GM21423 (cell line): ENCODE results near the gene GAB1.
A peak's percentile ranks its signal among the peaks of the same experiment; 100 is the strongest.

Experiments
- ATAC-seq: cut with Tn5 transposase; IDR thresholded peaks from one replicate; pipeline ENCODE4 v1.9.1; 2021; ENCODE audit warnings: mild to moderate bottlenecking, moderate library complexity; ENCODE audit not compliant: unreplicated experiment

The GAB1 gene

DNA sequence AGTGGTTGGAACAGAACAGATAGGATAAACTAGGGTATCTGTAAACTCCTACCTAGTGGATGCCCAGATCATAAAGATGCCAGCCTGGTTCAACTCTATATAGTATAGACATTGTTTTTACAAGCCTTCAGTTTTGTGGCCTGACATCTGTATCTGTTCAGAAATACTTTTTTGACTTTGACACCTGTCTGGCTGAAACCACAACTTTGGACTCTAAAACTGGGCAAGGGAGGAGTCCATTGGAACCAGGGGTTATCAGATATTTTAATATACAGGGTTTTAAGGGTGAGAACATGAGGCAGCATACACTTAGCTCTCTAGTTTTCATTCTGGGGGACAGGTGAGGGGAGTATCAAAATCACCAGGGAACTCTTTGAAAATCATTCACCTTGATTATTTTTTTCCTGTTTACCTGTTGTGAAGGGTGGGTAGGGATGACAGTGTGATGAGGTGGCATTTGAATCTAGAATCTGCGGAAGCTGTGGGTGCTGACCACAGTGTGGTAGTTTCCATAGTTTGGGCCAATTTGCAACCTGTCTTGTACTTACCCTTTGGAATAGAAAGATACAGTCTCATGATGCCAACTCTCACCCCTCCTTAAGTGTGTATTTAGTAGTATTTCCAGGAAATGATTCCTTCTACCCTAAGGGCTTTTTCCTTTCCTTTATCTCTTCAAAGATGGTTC lies 20.6 kb downstream of the GAB1 start:
- ATAC-seq: no peak

DNA sequence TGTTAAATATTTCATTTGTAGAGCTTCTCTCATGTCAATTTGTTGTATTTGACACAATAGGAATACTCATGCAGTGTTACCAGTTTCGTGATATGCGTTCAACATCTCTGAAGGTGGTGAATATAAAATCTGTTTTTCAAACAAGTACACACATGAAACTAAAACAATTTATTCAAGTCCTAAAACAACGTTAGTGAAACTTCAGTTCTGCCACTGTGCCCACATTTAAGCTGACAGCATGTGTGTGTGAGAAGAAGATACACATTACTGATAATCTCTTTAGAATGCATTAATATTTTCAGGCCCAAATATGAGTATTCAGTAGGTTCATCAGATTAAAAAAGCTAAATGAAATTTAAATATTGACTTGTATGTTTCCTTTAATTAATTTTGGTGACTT lies 21.7 kb downstream of the GAB1 start:
- ATAC-seq: no peak

- peak; percentile 88 for ATAC-seq
These were observed 22.4 kb downstream of the GAB1 start for GRCh38 chr4:143358923-143359643.

- ATAC-seq: no peak
These were observed 23.0 kb downstream of the GAB1 start for GRCh38 chr4:143359644-143360193.

GRCh38 chr4:143360838-143361625 lies 24.4 kb downstream of the GAB1 start:
- ATAC-seq: no peak

DNA sequence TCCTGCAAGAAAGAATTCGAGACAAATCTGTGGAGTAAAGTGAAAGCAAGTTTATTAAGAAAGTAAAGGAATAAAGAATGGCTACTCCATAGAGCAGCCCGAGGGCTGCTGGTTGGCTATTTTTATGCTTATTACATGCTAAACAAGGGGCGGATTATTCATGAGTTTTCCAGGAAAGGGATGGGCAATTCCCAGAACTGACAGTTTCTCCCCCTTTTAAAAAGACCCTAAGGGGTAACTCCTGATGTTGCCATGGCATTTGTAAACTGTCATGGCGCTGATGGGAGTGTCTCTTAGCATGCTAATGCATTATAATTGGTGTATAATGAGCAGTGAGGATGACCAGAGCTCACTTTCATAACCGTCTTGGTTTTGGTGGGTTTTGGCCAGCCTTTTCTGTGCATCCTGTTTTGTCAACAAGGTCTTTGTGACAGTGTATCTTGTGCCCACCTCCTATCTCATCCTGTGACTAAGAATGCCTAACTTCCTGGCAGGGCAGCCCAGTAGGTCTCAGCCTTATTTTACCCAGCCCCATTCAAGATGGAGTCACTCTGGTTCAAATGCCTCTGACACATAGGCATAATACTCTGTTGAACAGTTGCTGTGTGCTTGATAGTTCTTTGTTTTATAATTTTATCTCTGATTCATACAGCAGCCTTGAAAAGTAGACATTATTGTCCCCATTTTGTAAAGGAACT lies 25.8 kb downstream of the GAB1 start:
- ATAC-seq: no peak

DNA sequence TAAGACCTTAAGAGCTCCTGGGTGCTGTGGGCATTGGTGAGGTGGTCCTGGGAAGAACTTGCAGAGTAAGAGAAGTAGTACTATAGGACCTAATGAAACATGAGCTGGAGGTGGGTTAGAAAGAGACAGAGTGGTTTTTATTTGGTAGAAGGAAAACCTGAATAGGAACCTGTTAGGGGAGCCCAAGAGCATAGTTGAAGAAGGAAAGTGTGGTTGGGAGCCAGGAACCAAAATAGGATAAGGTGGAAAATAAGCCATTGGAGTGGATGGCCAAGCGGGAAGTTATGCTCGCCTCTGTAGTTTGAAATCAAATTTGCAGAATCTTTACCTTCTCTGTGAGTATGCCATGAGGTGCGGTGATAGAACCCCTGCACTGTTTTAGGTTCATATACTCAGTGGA lies 26.7 kb downstream of the GAB1 start:
- no peak for ATAC-seq

DNA sequence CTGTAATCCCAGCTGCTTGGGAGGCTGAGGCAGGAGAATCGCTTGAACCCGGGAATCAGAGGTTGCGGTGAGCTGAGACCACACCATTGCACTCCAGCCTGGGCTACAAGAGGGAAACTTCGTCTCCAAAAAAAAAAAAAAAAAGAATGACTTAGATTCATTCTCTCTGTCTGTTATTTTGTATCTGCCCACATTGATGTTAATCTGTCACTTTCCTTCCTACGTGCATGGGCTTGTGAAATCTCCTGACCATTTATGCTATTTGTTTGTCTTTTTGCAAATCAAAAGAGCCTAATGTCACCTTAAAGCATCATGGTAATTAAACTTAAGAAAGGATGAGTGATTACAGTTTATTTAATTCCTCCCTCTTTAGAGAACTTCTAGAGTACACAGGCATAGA lies 27.4 kb downstream of the GAB1 start:
- ATAC-seq: no peak

GRCh38 chr4:143367863-143368262 lies 31.2 kb downstream of the GAB1 start:
- no peak for ATAC-seq

DNA sequence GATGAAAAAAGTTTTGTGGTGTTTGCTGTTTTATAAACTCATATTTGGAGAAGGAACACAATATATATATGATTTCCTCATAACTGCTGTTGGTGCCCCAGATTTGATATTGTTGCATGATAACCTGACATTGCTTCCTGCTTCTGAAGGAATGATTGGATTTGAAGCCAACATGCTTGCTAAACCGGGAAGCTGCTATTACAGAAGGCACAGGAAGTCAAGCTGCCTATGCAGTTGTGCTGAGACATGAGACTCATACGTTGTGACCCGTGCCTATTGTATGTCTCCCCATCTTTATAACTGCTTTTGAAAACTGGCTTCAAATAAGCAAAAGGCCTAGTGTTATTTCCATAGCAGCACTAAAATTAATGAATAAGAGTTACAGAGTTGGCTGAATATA lies 32.9 kb downstream of the GAB1 start:
- ATAC-seq: no peak

DNA sequence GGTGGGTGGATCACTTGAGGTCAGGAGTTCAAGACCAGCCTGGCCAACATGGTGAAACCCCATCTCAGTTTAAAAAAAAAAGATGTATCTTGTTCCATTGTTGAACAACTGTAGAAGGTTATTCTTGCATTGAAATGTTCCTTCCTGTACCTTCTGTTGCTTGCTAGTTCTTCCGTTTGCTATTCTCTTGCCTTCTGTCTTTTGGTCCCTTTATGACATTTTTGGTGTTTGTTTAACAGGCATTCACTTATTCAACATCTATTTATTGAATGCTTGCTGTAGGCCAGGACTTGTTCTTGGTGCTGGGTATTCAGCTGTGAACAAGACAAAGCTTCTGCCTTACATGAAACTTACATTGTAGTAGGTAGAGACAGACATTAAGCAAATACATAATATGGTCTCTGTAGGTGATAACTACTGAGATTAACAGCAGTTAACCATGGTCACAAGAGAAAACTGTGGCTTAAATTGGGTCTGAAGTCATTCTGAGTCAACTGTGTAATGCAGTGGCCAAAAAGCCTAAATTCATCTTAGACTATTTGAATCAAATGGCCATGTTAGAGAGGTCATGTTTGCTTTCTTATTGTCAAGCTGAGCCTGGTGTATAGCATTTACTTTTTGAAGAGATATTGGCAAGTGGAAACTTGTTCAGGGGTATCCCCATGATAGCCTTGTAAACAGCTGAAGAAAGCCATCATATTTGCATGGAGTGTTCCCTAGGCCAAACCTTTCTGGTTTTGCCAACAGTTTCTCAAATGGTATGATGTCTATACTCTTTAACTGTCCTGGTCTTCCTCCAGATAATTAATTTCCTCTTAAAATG lies 35.6 kb downstream of the GAB1 start:
- peak; percentile 44 for ATAC-seq

DNA sequence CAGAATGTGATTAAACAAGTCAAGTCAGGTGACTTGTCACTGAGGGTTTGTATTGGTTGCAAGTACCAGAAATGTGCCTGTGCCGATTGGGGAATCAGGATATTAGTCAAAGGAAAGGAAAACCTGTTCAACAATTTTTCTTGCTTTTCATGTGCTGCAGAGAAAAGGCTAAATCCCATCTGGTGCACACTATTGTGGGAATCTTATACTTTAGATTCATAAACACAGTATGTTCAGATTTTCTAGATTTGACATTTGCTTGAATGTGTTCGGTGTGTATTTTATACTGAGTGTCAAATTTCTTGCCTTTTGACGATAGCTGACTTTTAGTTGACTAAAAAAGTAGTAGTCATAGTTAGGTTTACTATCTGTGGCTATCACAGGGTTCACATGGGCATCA lies 37.6 kb downstream of the GAB1 start:
- no peak for ATAC-seq

- no peak for ATAC-seq
These were observed 38.1 kb downstream of the GAB1 start for GRCh38 chr4:143374771-143375170.

DNA sequence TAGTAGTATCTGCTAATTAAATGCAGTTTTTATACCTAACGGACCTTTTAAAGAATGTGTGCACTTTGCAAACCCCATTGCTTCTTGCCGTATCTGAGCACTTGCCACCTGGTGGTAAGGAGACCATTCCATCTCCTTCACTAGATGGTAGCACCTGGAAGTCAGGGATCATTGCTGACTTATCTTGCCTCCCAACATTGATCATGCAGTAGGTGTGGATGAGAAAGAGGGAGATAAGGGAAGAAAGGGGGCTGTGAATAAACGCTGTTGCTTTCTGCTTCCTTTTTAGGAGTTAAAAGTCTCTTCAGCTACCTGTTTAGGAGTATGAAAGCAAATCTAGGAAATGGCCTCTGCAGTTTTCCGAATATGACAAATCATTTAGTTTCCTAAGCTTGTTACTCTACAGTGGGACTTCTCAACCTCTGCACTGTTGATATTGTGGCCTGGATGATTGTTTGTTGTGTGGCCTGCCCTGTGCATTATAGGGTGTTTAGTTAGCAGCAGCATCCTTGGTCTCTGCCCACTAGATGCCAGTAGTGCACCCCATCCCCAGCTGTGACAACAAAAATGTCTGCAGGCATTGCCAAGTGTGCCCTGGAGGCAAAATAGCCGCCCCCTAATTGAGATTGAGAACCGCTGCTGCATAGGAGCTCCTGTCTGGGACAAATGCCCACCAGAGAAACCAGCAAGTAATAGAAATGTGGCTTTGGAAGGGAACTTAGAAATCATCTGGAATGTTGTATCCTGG lies 38.8 kb downstream of the GAB1 start:
- ATAC-seq: peak; percentile 47

- ATAC-seq: peak; percentile 52
These were observed 41.0 kb downstream of the GAB1 start for GRCh38 chr4:143377611-143378099.

GRCh38 chr4:143380629-143381028 lies 44.0 kb downstream of the GAB1 start:
- no peak for ATAC-seq

DNA sequence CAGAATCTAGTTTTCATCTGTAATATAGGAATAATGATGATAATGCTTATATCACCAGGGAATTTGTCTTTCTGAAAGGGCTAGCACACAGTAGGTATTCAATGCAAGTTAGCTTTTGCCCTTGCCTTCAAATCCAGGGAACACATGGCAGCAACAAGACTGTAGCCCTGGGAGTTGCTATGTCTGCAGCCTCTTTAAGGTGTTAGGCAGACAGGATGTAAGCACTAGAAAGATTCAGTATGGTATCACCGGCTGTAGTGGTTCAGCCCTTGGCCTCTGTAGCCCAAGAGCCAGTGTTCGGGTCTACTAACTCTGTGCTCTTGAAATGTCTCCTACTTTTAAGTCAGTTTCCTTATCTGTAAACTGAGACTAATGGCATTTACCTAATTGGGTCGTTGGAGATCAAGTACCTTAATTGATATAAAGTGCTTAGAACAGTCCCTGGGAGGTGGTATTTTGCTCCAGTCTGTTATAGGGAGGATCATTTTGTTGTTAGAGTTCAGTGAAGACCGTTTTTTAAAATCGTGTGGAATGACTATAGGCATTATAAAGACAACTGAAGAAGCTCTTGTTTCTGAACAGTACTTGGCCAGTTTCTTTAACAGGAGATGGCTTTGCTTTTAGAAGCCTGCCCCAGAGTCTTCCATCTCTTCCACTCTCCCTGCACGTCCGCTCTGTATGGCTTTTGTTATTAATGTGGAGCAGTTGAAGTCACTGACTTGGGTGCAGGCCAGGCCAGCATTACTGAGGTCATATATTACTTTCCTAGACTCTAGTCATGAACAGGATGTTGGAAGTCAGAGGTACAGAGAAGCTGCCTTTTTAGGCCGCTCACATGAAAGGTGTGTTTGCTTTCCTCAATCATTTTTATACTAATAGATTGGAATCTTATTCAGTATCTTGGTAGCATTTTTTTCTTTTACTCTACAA lies 44.8 kb downstream of the GAB1 start:
- peak; percentile 49 for ATAC-seq

DNA sequence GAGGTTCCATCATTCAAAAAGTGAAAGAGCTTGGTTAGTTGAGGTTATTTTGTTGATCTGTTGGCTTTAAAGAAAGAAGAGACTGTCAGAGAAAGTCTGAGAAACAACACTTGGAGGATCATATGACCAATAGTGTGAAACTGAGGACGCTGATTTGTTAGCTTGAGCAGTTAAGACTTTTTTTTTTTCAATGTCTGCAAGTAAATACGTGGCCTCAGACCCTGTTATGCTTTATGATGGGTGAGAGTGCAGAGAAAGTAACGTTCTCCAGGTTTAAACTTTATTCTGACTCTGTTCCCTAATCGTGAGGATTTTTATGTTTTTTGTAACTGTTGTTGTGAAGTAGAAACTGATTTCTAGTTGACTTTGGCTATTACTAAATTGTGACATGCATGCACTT lies 45.9 kb downstream of the GAB1 start:
- ATAC-seq: no peak
